Stimulated activated CD4-positive, alpha-beta T cell treated with anti-CD3 and anti-CD28 coated beads, Interleukin-4, amount 100 ng/mL, for 4 hours (primary cell): ENCODE measurements around the gene MTAP.

Experiments
- DNase-seq, 2 experiments: peaks; one replicate each; pipeline ENCODE4 v3.0.0-alpha.2; 2020

MTAP gene

GRCh38 chr9:21972361-21972760 lies 169.9 kb downstream of the MTAP start:
- DNase-seq = no peak

- DNase-seq = no peak
Observed at GRCh38 chr9:21974343-21974721, 171.9 kb downstream of the MTAP start.

GRCh38 chr9:21974722-21975409 lies 172.4 kb downstream of the MTAP start:
- peak; percentile 46 to 63 for DNase-seq

- no peak for DNase-seq
Observed at GRCh38 chr9:21976334-21976875, 174.0 kb downstream of the MTAP start.

- no peak for DNase-seq
Observed at GRCh38 chr9:21982391-21982790, 180.0 kb downstream of the MTAP start.

GRCh38 chr9:21982861-21983560 lies 180.6 kb downstream of the MTAP start:
- DNase-seq = no peak

GRCh38 chr9:21983561-21983935 lies 181.1 kb downstream of the MTAP start:
- no peak for DNase-seq

GRCh38 chr9:21984101-21984500 lies 181.7 kb downstream of the MTAP start:
- DNase-seq = no peak

GRCh38 chr9:21985964-21986667 lies 183.7 kb downstream of the MTAP start:
- no peak for DNase-seq
